GM19463 (cell line): ENCODE measurements around the gene DAB1.

Experiments used
- ATAC-seq: cut with Tn5 transposase; IDR thresholded peaks from one replicate; pipeline ENCODE4 v1.9.1; 2021; ENCODE audit warnings: mild to moderate bottlenecking, moderate library complexity; ENCODE audit not compliant: unreplicated experiment

Gene DAB1

GRCh38 chr1:57003398-57004139 is 420.3 kb downstream of the DAB1 start:
- no peak for ATAC-seq

GRCh38 chr1:56995414-56996100 is 428.3 kb downstream of the DAB1 start:
- no peak for ATAC-seq

- no peak for ATAC-seq
Measured at GRCh38 chr1:56993475-56993874, 430.4 kb downstream of the DAB1 start.

GRCh38 chr1:56992318-56993125 is 431.3 kb downstream of the DAB1 start:
- no peak for ATAC-seq

GRCh38 chr1:56991576-56991975 is 432.3 kb downstream of the DAB1 start:
- ATAC-seq: no peak

GRCh38 chr1:56986397-56986796 is 437.5 kb downstream of the DAB1 start:
- no peak for ATAC-seq

- no peak for ATAC-seq
Measured at GRCh38 chr1:56985857-56986256, 438.0 kb downstream of the DAB1 start.

- no peak for ATAC-seq
Measured at GRCh38 chr1:56983484-56983883, 440.4 kb downstream of the DAB1 start.

GRCh38 chr1:56979986-56980755 is 443.7 kb downstream of the DAB1 start:
- no peak for ATAC-seq

GRCh38 chr1:56978819-56979218 is 445.0 kb downstream of the DAB1 start:
- ATAC-seq: no peak

GRCh38 chr1:56977910-56978309 is 445.9 kb downstream of the DAB1 start:
- no peak for ATAC-seq

- ATAC-seq: no peak
Measured at GRCh38 chr1:56975446-56975845, 448.4 kb downstream of the DAB1 start.

- ATAC-seq: no peak
Measured at GRCh38 chr1:56973923-56974742, 449.7 kb downstream of the DAB1 start.

- ATAC-seq: no peak
Measured at GRCh38 chr1:56972976-56973375, 450.9 kb downstream of the DAB1 start.

- no peak for ATAC-seq
Measured at GRCh38 chr1:56970280-56970679, 453.6 kb downstream of the DAB1 start.

- ATAC-seq: no peak
Measured at GRCh38 chr1:56968878-56969495, 454.9 kb downstream of the DAB1 start.

GRCh38 chr1:56967900-56968832 is 455.7 kb downstream of the DAB1 start:
- ATAC-seq: no peak

GRCh38 chr1:56967355-56967754 is 456.5 kb downstream of the DAB1 start:
- ATAC-seq: no peak

GRCh38 chr1:56966698-56966999 is 457.2 kb downstream of the DAB1 start:
- ATAC-seq: no peak
